Loucy (cell line): ENCODE measurements around the gene KIFC3.

Source experiments
- H2AFZ ChIP-seq: fragments of 200-600 bp; sonication (generic); 2 replicates; pipeline ENCODE4 v1.6.0; 2016; ENCODE audit warnings: antibody characterized with exemption, mild to moderate bottlenecking, low read length, moderate library complexity
- H3F3A ChIP-seq: fragments of 200-600 bp; 2 replicates; pipeline ENCODE4 v1.6.0; 2016; ENCODE audit warnings: antibody characterized with exemption, low read depth, mild to moderate bottlenecking
- H3K27me3 ChIP-seq: fragments of 200-600 bp; sonication (generic); 2 replicates; pipeline ENCODE4 v1.6.1; 2014; ENCODE audit warnings: low read length, mild to moderate bottlenecking; ENCODE audit not compliant: insufficient read depth, poor library complexity, severe bottlenecking
- H3K36me3 ChIP-seq: fragments of 200-600 bp; sonication (generic); 2 replicates; pipeline ENCODE4 v1.6.1; 2016; ENCODE audit warnings: low read length; ENCODE audit not compliant: insufficient read depth
- H3K4me1 ChIP-seq: fragments of 200-600 bp; sonication (generic); 2 replicates; pipeline ENCODE4 v1.5.1; 2014; ENCODE audit warnings: low read length, mild to moderate bottlenecking; ENCODE audit not compliant: insufficient read depth, poor library complexity, severe bottlenecking
- H3K4me2 ChIP-seq: fragments of 200-600 bp; sonication (generic); 2 replicates; pipeline ENCODE4 v1.6.0; 2014; ENCODE audit warnings: antibody characterized with exemption, low read length, low read depth, mild to moderate bottlenecking; ENCODE audit not compliant: poor library complexity, severe bottlenecking
- H3K4me3 ChIP-seq: fragments of 200-600 bp; sonication (generic); 2 replicates; pipeline ENCODE4 v1.5.1; 2014; ENCODE audit warnings: low read length, mild to moderate bottlenecking, mixed read lengths; ENCODE audit not compliant: poor library complexity, severe bottlenecking
- H3K79me2 ChIP-seq: fragments of 200-600 bp; sonication (generic); 2 replicates; pipeline ENCODE4 v1.6.1; 2014; ENCODE audit warnings: low read length; ENCODE audit not compliant: insufficient read depth
- H3K9ac ChIP-seq: fragments of 200-600 bp; sonication (generic); 2 replicates; pipeline ENCODE4 v1.6.0; 2014; ENCODE audit warnings: mild to moderate bottlenecking, low read depth, low read length, moderate library complexity; ENCODE audit not compliant: poor library complexity, severe bottlenecking
- H3K9me2 ChIP-seq: fragments of 200-600 bp; sonication (generic); replicated peaks from 2 replicates; pipeline ENCODE4 v1.6.1; 2016; ENCODE audit warnings: low read depth, low read length, mixed read lengths
- H3K9me3 ChIP-seq: fragments of 200-600 bp; sonication (generic); 2 replicates; pipeline ENCODE4 v1.6.1; 2014; ENCODE audit warnings: mild to moderate bottlenecking, antibody characterized with exemption, low read length, low read depth; ENCODE audit not compliant: insufficient read depth
- H4K20me1 ChIP-seq: fragments of 200-600 bp; sonication (generic); 2 replicates; pipeline ENCODE4 v1.6.0; 2014; ENCODE audit warnings: antibody characterized with exemption, low read length, mild to moderate bottlenecking; ENCODE audit not compliant: insufficient read depth, poor library complexity, severe bottlenecking
- CTCF ChIP-seq: fragments of 200-600 bp; sonication (generic); conservative IDR thresholded peaks from 2 replicates; pipeline ENCODE4 v1.5.1; 2014; ENCODE audit warnings: mild to moderate bottlenecking, antibody characterized with exemption, low read length
- EZH2phosphoT487 ChIP-seq: fragments of 200-600 bp; IDR thresholded peaks from 2 replicates; pipeline ENCODE4 v1.6.1; 2018; ENCODE audit warnings: antibody characterized with exemption, mild to moderate bottlenecking, moderate library complexity, borderline replicate concordance

Gene KIFC3

GRCh38 chr16:57846078-57846697 is 43.9 kb upstream of the KIFC3 start:
- Histone ChIP-seq H3K9me2 (no peaks in the 10 kb centered on the region), H3K9ac (no peak overlapping the region), H2AFZ (peak overlapping the region; percentile 34; the same call in 1 of the 2 replicates), H3K79me2 (no peaks in the 10 kb centered on the region), H3F3A (no peaks in the 10 kb centered on the region), H3K4me2 (no peak overlapping the region), H3K4me1 (no peaks in the 10 kb centered on the region), H3K4me3 (no peak overlapping the region), H3K27me3 (no peaks in the 10 kb centered on the region), H4K20me1 (no peaks in the 10 kb centered on the region), H3K9me3 (no peaks in the 10 kb centered on the region), H3K36me3 (no peaks in the 10 kb centered on the region)
- TF ChIP-seq CTCF: no peak
- no peak for TF ChIP-seq EZH2phosphoT487

GRCh38 chr16:57845115-57845514 is 42.8 kb upstream of the KIFC3 start:
- H3K9me3 ChIP-seq: no peaks in the 10 kb centered on the region
- TF ChIP-seq EZH2phosphoT487 (no peak), CTCF (no peak)
- no peaks in the 10 kb centered on the region for H3K79me2 ChIP-seq
- H3K36me3 ChIP-seq: no peaks in the 10 kb centered on the region
- H3K27me3 ChIP-seq: no peaks in the 10 kb centered on the region
- H4K20me1 ChIP-seq: no peaks in the 10 kb centered on the region
- H3K4me3 ChIP-seq: no peak overlapping the region
- no peak overlapping the region for H2AFZ ChIP-seq
- no peak overlapping the region for H3K9ac ChIP-seq
- no peaks in the 10 kb centered on the region for H3K4me1 ChIP-seq
- H3F3A ChIP-seq: no peaks in the 10 kb centered on the region
- no peak overlapping the region for H3K4me2 ChIP-seq
- H3K9me2 ChIP-seq: no peaks in the 10 kb centered on the region

DNA sequence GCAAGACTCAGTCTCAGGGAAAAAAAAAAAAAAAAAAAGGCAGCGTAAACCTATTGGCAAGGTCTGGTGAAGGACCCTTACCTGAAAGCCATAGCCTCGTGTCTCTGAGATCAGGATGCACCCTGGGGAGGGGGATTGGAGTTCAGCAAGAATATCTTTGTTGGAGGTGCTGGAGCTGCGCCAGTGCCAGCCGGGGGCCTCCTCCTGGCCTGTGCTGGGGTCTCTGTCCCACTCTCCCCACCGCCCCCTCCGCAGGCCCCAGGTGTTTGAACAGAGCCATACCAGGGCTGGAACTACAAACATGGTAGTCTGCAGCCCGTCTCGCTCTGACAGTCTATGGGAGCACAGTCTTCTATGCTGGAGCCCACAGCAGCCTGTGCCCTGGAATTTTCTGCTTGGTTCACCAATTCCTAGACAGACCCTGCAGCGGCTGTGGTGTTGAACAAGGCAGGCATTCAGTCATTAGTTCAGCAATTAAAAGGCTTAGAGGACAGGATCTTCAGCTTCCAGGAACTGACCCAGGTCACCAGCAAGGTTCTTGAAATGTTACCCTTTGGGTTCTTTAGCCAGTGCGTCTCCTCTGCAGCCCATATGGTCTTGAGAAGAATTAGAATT is 42.2 kb upstream of the KIFC3 start:
- TF ChIP-seq EZH2phosphoT487 (no peak), CTCF (no peak)
- Histone ChIP-seq H3K36me3 (no peaks in the 10 kb centered on the region), H3K27me3 (no peaks in the 10 kb centered on the region), H3F3A (no peaks in the 10 kb centered on the region), H4K20me1 (no peaks in the 10 kb centered on the region), H3K79me2 (no peaks in the 10 kb centered on the region), H3K9me3 (no peaks in the 10 kb centered on the region), H3K4me1 (no peaks in the 10 kb centered on the region), H2AFZ (no peak overlapping the region), H3K9ac (no peak overlapping the region), H3K4me3 (no peak overlapping the region), H3K4me2 (no peak overlapping the region), H3K9me2 (no peaks in the 10 kb centered on the region)
